Esophagus squamous epithelium (tissue), 4 donors: Measurements from ENCODE around the gene PHLPP1.

ENCODE experiments used
- CTCF ChIP-seq, 6 experiments: fragments of 450-650 bp in 4 of 6; fragments of 200-600 bp in 2 of 6; sonication (generic) in 2 of 6; IDR thresholded peaks; one replicate each; pipeline ENCODE4 v1.5.1; 2016 to 2019; ENCODE audit warnings: antibody characterized with exemption in 6 of 6, mild to moderate bottlenecking in 4 of 6, moderate library complexity in 4 of 6
- POLR2A ChIP-seq, 4 donors: fragments of 450-650 bp; IDR thresholded peaks; one replicate each; pipeline ENCODE4 v1.6.1; 2017; ENCODE audit warnings: antibody characterized with exemption in 4 of 4, mild to moderate bottlenecking in 4 of 4, moderate library complexity in 3 of 4

- TF ChIP-seq CTCF (IDR thresholded peaks at IDR 0.05) (no peak), POLR2A (IDR thresholded peaks at IDR 0.05) (no peak)
These were observed 289.2 kb downstream of the PHLPP1 start for GRCh38 chr18:63004466-63005089.
